Measurements from ENCODE around the gene TUBB3. TPM values are rescaled to one million over a fixed set of nuclear protein-coding genes. Genes with fewer than 3 reads are reported as not detected.

The TUBB3 gene
- total RNA-seq, 4 donors from 2014 or later: 5.3 to 11.8 (median 9.1) TPM

DNA sequence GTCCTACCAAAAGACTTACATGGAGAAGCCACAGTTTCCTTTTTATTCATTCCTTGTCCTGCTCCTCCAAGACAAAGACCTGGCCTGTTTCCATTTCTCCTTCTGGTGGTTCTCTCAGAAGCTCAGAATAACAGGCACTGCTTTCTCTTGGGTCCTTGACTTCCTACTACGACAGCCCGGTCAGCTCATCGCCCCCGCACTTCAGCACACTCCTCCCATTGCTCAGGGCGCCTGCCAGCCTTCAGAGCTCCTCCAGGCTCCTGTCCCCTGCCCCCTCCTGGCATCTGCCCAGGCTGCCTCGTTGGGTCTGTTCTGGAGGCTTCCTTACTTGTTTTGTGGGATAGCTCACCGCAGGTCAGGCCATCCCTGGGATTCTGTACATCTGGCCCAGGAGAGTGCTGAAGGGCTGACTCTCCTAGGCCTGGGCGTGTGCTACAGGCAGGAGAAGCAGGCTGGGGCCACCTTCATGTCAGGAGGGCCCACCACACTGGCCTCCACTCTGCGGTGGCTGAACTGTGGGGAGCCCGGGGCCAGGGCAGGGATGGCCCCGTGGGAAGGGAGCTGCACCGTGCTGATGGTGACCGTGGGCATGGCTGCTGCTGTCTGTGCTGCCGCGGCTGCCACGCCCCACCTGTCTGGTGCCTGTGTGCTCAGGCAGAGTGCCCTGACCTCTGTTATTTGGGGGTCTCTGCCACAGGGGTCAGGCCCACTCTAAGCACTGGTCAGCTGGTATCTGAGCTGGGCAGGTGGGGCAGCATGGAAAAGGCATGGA lies 32.1 kb upstream of the TUBB3 start:
- ATAC-seq: no peak
- TF ChIP-seq POLR2AphosphoS5 (IDR thresholded peaks at IDR 0.05): no peak
- TF ChIP-seq, protein P1, sequence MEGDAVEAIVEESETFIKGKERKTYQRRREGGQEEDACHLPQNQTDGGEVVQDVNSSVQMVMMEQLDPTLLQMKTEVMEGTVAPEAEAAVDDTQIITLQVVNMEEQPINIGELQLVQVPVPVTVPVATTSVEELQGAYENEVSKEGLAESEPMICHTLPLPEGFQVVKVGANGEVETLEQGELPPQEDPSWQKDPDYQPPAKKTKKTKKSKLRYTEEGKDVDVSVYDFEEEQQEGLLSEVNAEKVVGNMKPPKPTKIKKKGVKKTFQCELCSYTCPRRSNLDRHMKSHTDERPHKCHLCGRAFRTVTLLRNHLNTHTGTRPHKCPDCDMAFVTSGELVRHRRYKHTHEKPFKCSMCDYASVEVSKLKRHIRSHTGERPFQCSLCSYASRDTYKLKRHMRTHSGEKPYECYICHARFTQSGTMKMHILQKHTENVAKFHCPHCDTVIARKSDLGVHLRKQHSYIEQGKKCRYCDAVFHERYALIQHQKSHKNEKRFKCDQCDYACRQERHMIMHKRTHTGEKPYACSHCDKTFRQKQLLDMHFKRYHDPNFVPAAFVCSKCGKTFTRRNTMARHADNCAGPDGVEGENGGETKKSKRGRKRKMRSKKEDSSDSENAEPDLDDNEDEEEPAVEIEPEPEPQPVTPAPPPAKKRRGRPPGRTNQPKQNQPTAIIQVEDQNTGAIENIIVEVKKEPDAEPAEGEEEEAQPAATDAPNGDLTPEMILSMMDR (IDR thresholded peaks at IDR 0.05): no peak
- no peak for TF ChIP-seq EP300 (IDR thresholded peaks at IDR 0.05)
- no peak for TF ChIP-seq POLR2A (IDR thresholded peaks at IDR 0.05)
- 10 to 80% methylated on average over 2 to 5 of the region's 16 CpGs for WGBS, 2 donors (ENCODE audit: low coverage in 1 of 2)
- Histone ChIP-seq H3K27ac (no peak overlapping the region), H3K9me3 (no peaks in the 10 kb centered on the region), H3K27me3 (no peaks in the 10 kb centered on the region), H3K36me3 (peaks cover 0 to 100% of the 10 kb centered on the region in 2 donors), H3K4me3 (no peak overlapping the region), H3K4me1 (no peaks in the 10 kb centered on the region)

DNA sequence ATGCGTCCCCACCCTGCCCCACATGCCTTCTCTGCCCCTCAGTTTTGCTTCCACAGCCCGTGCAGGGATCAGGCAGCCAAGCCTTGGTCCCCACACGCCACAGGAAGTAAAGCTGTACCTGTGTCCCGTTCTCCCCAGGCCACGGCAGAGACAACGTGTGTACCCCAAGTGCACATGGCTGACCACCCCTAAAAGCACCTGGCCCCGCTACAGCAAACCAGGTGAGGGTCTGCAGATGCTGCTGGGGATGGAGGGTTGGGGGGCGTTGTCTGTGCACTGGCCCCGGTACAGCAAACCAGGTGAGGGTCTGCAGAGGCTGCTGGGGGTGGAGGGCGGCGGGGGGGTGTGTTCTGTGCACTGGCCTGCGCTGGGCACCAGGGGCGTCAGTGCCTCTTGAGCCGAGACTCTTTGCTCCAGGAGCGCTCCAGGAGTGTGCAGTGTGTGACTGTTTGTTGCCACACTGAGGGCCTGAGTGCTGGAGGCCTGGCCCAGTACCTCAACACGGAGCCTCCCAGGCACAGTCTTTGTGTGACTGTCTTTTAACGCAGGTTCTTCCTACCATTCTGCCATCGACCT lies 31.0 kb upstream of the TUBB3 start:
- no peaks in the 10 kb centered on the region for H3K9me3 ChIP-seq
- TF ChIP-seq, protein P1 (IDR thresholded peaks at IDR 0.05): no peak
- no peak for TF ChIP-seq POLR2A (IDR thresholded peaks at IDR 0.05)
- no peak for TF ChIP-seq POLR2AphosphoS5 (IDR thresholded peaks at IDR 0.05)
- TF ChIP-seq EP300 (IDR thresholded peaks at IDR 0.05): no peak
- H3K4me3 ChIP-seq: no peak overlapping the region
- no peaks in the 10 kb centered on the region for H3K27me3 ChIP-seq
- H3K36me3 ChIP-seq: peaks cover 0 to 100% of the 10 kb centered on the region in 2 donors
- no peak overlapping the region for H3K27ac ChIP-seq
- ATAC-seq: no peak
- WGBS, 2 donors (ENCODE audit: low coverage in 1 of 2): 85 to 92% methylated on average over 2 to 4 of the region's 18 CpGs
- H3K4me1 ChIP-seq: no peaks in the 10 kb centered on the region

DNA sequence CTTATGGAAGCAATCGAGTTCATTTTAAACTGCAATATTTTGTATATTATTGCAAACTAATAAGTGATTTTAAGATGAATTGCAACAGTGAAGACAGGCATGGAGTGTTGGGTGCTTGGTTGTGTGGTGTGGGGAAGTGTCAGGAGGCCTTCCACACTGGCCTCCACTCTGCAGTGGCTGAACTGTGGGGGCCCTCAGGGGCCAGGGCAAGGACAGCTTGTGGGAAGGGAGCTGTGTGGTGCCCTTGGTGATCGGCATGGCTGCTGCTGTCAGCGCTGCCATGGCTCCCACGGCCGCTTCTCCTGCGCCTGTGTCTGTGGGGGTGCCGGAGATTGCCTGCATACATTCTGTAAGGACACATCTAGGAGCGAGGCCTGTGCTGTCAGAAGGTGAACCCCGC lies 30.5 kb upstream of the TUBB3 start:
- 85% methylated on average over 4 of the region's 9 CpGs; no CpG with 5 or more reads in 1 of the 2 donors for WGBS, 2 donors (ENCODE audit: low coverage in 1 of 2)
- no peak for ATAC-seq
- Histone ChIP-seq H3K9me3 (no peaks in the 10 kb centered on the region), H3K36me3 (peaks cover 0 to 100% of the 10 kb centered on the region in 2 donors), H3K27me3 (no peaks in the 10 kb centered on the region), H3K4me3 (no peak overlapping the region), H3K4me1 (no peaks in the 10 kb centered on the region), H3K27ac (no peak overlapping the region)
- TF ChIP-seq POLR2A (IDR thresholded peaks at IDR 0.05) (no peak), POLR2AphosphoS5 (IDR thresholded peaks at IDR 0.05) (no peak), EP300 (IDR thresholded peaks at IDR 0.05) (no peak)
- TF ChIP-seq, protein P1 (IDR thresholded peaks at IDR 0.05): no peak

DNA sequence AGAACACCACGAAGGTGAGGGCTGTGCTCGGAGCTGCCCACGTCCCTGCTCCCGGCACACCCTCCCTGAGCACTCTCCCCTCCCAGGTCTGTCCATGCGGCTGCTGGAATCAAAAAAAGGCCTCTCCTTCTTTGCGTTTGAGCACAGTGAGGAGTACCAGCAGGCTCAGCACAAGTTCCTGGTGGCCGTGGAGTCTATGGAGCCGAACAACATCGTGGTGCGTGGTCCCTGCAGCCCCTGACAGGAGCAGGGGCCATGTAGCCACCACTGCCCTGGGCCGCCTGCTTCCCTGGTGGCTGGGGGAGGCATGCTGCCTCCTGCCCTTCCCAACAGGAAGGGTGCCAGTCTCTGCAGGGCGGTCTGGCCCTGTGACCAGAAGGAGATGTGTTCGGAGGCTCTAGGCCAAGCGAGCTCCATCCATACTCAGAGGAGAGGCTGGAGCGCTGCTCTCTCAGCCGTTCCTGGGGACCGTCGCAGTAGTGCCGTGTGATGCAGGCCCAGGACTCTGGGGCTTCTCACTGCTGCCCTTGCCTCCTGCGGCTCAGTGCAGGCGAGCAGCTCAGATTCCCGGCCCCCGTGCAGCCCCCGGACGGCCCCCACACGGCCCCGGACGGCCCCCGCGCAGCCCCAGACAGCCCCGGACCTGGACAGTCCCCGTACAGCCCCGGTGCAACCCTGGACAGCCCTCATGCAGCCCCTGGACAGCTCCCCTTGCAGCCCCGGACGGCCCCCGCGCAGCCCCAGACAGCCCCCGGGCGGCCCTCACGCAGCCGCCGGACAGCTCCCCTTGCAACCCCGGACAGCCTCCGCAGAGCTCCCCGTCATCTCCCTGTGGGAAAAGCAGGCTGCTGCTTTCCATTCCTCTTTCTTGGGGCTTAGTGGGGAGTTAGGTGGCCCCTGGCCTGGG lies 29.2 kb upstream of the TUBB3 start:
- no peak overlapping the region for H3K4me3 ChIP-seq
- no peak for TF ChIP-seq EP300 (IDR thresholded peaks at IDR 0.05)
- TF ChIP-seq, protein P1 (IDR thresholded peaks at IDR 0.05): no peak
- H3K27ac ChIP-seq: no peak overlapping the region
- H3K9me3 ChIP-seq: no peaks in the 10 kb centered on the region
- H3K4me1 ChIP-seq: no peaks in the 10 kb centered on the region
- no peak for ATAC-seq
- H3K36me3 ChIP-seq: peaks cover 0 to 100% of the 10 kb centered on the region in 2 donors
- no peaks in the 10 kb centered on the region for H3K27me3 ChIP-seq
- 90% methylated on average over 2 of the region's 45 CpGs; no CpG with 5 or more reads in 1 of the 2 donors for WGBS, 2 donors (ENCODE audit: low coverage in 1 of 2)

Data from gastroesophageal sphincter (tissue), 4 donors.